Chondrocyte (in vitro differentiated cells): ENCODE measurements around the gene AGO3. TPM values are rescaled to one million over a fixed set of nuclear protein-coding genes. Genes with fewer than 3 reads are reported as not detected.

Source experiments
- DNase-seq: peaks from one replicate; pipeline ENCODE4 v3.0.0; 2021; ENCODE audit warnings: mixed read lengths, low spot score
- H3K27ac Mint-ChIP-seq: one replicate; pipeline ENCODE4 v1.8.0; 2021; ENCODE audit warnings: mild to moderate bottlenecking, moderate library complexity, mixed read lengths; ENCODE audit not compliant: unreplicated experiment
- H3K27me3 Mint-ChIP-seq: 2 replicates; pipeline ENCODE4 v1.8.0; 2021; ENCODE audit warnings: low read depth, mixed read lengths
- H3K36me3 Mint-ChIP-seq: 2 replicates; pipeline ENCODE4 v1.8.0; 2021; ENCODE audit warnings: low read depth, mixed read lengths
- H3K4me1 Mint-ChIP-seq: 2 replicates; pipeline ENCODE4 v1.8.0; 2021; ENCODE audit warnings: low read depth, mild to moderate bottlenecking, mixed read lengths
- H3K4me3 Mint-ChIP-seq: one replicate; pipeline ENCODE4 v1.8.0; 2021; ENCODE audit warnings: mild to moderate bottlenecking, moderate library complexity, mixed read lengths; ENCODE audit not compliant: unreplicated experiment
- H3K9me3 Mint-ChIP-seq: 2 replicates; pipeline ENCODE4 v1.8.0; 2021; ENCODE audit warnings: low read depth, mixed read lengths
- CTCF ChIP-seq: fragments of 200-600 bp; sonication (generic); IDR thresholded peaks from 2 replicates; pipeline ENCODE4 v1.5.0; 2021; ENCODE audit warnings: antibody characterized with exemption, mild to moderate bottlenecking, moderate library complexity
- total RNA-seq: library from RNA; stranded (reverse); gene quantifications from 3 replicates; pipeline ENCODE4 v1.2.1, GENCODE V29; 2021

The AGO3 gene
- total RNA-seq, 1 donor from 2014 or later, result 26.1 TPM

DNA sequence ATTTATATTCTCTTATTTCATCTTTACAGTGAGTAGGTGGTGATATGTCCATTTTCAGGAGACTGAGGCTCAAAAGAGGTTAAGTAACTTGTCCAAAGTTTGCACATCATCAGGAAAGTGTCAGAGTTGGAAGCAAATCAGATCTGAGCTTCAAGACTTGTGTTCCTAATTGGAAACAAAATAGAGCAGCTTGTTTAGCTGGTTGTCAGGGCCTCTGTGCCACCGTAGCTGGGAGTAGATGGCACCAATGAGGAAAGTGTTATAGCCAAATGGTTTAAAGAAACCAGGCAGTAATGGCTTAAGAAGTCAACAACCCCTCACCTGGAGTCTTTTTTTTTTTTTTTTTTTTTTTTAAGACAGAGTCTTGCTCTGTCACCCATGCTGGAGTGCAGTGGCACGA lies 28.2 kb upstream of the AGO3 start:
- Mint-ChIP-seq H3K27ac (no peak overlapping the region), H3K9me3 (no peaks in the 10 kb centered on the region), H3K36me3 (peaks cover 26% of the 10 kb centered on the region), H3K4me3 (no peak overlapping the region), H3K27me3 (no peaks in the 10 kb centered on the region), H3K4me1 (no peaks in the 10 kb centered on the region)
- no peak for DNase-seq
- no peak for TF ChIP-seq CTCF

- Mint-ChIP-seq H3K36me3 (peaks cover 55% of the 10 kb centered on the region), H3K4me3 (no peak overlapping the region), H3K4me1 (no peaks in the 10 kb centered on the region), H3K9me3 (no peaks in the 10 kb centered on the region), H3K27me3 (no peaks in the 10 kb centered on the region), H3K27ac (no peak overlapping the region)
- no peak for DNase-seq
- no peak for TF ChIP-seq CTCF
These were observed 16.2 kb upstream of the AGO3 start for GRCh38 chr1:35914717-35915116.

DNA sequence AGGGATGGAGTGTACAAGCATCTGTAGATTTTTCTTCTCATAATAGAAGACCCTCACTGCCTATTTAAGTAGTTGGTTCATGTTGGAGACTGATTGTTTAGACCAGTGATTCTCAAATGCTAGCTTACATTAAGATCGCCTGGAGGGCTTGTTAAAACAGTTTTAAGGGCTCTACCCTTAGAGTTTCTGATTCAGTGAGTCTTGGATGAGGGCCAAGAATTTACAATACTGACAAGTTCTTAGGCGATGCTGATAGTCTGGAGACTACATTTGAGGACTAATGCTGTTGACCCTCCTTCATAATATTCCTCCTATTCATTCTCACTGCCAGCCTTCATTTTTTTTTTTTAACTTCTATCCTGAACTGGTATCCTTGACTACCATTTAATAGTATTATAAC lies 15.2 kb upstream of the AGO3 start:
- no peak overlapping the region for H3K4me3 Mint-ChIP-seq
- TF ChIP-seq CTCF, result no peak
- H3K9me3 Mint-ChIP-seq, result no peaks in the 10 kb centered on the region
- peaks cover 65% of the 10 kb centered on the region for H3K36me3 Mint-ChIP-seq
- no peaks in the 10 kb centered on the region for H3K4me1 Mint-ChIP-seq
- no peak overlapping the region for H3K27ac Mint-ChIP-seq
- no peaks in the 10 kb centered on the region for H3K27me3 Mint-ChIP-seq
- DNase-seq, result no peak

DNA sequence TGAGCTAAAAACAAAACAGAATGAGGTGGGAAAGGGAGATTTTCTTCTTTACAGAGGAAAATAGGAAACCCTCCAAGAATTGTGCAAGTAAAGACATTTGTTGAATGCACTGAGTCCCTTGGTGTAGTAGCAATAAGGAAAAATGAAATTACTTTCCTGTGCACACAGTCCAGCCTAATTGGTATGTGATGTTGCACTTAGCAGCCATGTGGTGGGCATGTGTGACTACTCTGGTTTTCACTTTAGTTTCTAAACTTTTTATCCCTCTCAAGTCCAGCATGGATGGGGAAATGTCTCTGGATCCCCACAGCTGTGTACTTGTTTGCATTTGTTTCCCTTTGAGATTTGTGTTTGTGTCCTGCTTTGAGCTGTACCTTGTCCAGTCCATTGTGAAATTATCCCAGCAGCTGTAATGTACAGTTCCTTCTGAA lies 7.1 kb upstream of the AGO3 start:
- peaks cover 8% of the 10 kb centered on the region for H3K4me1 Mint-ChIP-seq
- TF ChIP-seq CTCF, result no peak
- H3K36me3 Mint-ChIP-seq, result peaks cover 20% of the 10 kb centered on the region
- no peaks in the 10 kb centered on the region for H3K27me3 Mint-ChIP-seq
- DNase-seq, result no peak
- H3K27ac Mint-ChIP-seq, result no peak overlapping the region
- no peak overlapping the region for H3K4me3 Mint-ChIP-seq
- no peaks in the 10 kb centered on the region for H3K9me3 Mint-ChIP-seq

GRCh38 chr1:35924838-35925237 lies 6.1 kb upstream of the AGO3 start:
- peaks cover 16% of the 10 kb centered on the region for H3K4me1 Mint-ChIP-seq
- no peak overlapping the region for H3K4me3 Mint-ChIP-seq
- H3K27ac Mint-ChIP-seq, result no peak overlapping the region
- TF ChIP-seq CTCF, result no peak
- no peaks in the 10 kb centered on the region for H3K27me3 Mint-ChIP-seq
- H3K9me3 Mint-ChIP-seq, result no peaks in the 10 kb centered on the region
- H3K36me3 Mint-ChIP-seq, result peaks cover 12% of the 10 kb centered on the region
- DNase-seq, result no peak
